Measurements from ENCODE around the gene POLD1.

The POLD1 gene

DNA sequence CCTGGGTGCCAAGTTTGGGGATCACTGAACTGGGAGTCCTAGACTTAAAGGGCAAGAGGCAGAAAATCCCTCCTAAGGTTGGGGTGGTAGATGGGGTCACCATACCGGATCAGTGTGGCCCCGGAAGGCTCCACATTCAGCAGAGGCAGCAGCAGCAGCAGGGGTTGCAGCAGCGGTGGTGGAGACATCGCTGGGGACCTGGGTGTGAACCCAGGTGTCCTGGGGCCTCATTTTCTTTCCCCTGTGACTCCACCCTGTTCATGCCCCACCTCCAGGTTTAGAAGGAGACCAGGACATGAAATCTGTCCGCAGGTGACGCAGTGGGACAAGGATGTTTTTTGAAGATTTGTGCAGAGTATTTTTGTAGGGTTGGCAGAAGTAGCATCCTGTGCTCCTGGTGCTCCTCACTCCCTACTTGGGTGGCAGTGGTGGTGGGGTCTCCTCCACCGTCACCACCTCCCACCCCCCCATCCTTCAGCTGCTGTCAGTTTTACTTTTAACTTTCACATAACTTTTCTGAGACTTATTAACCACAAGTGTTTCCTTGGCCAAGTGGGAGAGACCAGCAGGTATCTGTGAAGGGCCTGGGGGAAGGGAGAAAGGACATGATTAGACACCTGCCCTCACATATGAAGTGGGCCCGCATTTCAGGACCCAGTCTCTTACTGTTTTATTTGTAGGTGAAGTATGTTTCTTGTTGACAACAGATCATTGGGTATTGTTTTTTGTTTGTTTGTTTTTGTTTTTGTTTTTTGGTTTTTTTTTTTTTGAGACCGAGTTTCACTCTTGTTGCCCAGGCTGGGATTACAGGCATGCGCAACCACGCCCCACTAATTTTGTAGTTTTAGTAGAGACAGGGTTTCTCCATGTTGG, 18.5 kb upstream of the POLD1 start, which contains the start of gene NAPSA:
TSS of gene NAPSA (minus strand) at position 206 of the 873 bp plus-strand sequence. CDS start at position 188, 18 bp downstream.
- DNase-seq (ENCODE audit: extremely low read depth in 1 of 2, low read depth in 1 of 2), result no peak

DNA sequence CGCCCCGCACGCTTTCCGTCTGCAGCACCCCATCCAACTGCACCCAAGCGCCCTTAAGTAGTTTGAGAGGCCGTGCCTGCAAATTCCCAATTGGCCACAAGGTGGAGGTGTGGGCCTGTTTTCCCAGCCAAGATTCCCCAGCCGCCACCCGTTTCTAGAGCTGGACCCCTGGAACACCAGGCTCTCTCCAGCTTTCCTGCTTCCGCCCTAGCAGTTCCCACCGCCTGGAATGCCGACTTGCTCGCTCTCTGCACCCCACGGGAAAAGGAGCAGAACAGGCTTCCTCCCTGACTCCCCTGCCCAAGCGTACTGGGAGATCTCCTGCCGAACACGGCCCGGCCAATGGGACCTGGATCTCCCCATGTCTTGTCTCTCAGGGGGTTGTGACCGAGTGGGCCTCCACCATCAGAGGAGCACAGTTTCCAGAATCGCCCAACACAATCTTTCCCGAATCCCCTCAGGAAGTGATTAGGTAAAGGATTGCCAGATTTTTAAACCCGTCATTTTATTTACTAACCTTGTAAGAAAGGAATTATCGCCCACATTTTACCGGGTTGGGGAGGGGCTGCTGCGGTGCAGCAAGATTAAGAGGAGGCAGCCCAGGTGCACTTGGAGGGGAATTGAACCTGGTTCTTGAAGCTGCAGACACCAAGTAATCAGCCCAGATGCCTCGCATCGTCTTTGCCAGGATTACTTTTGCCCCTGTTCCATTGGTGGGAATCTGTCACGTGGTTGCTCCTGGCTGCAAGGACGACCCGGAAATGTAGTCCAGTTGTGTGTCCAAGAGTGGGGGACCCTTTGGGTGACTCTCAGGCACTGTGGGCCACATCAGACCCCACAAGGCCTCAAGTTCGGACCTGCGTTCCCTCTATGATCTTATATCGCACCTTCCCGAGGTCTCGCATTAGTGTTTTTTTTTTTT, 15.2 kb upstream of the POLD1 start:
- peak; percentile 34 to 58 for DNase-seq (ENCODE audit: extremely low read depth in 1 of 2, low read depth in 1 of 2)

DNA sequence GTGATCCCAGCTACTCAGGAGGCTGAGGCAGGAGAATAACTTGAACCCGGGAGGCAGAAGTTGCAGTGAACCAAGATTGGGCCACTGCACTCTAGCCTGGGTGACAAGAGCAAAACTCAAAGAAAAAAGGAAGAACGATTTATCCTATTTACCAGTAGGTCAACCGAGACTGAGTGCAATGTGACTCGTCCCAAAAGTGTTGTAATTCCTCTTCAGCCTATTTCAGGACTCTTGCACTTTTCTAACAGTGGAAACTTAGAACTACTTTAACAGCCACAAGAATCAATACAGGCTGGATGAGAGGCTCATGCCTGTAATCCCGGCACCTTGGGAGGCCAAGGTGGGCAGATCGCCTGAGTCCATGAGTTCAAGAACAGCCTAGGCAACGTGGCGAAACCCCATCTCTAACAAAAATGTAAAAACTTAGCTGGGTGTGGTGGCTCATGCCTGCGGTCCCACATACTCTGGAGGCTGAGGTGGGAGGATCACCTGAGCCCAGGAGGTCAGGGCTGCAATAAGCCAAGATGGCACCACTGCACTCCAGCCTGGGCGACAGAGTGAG, 12.2 kb upstream of the POLD1 start:
- no peak for DNase-seq (ENCODE audit: extremely low read depth in 1 of 2, low read depth in 1 of 2)

DNA sequence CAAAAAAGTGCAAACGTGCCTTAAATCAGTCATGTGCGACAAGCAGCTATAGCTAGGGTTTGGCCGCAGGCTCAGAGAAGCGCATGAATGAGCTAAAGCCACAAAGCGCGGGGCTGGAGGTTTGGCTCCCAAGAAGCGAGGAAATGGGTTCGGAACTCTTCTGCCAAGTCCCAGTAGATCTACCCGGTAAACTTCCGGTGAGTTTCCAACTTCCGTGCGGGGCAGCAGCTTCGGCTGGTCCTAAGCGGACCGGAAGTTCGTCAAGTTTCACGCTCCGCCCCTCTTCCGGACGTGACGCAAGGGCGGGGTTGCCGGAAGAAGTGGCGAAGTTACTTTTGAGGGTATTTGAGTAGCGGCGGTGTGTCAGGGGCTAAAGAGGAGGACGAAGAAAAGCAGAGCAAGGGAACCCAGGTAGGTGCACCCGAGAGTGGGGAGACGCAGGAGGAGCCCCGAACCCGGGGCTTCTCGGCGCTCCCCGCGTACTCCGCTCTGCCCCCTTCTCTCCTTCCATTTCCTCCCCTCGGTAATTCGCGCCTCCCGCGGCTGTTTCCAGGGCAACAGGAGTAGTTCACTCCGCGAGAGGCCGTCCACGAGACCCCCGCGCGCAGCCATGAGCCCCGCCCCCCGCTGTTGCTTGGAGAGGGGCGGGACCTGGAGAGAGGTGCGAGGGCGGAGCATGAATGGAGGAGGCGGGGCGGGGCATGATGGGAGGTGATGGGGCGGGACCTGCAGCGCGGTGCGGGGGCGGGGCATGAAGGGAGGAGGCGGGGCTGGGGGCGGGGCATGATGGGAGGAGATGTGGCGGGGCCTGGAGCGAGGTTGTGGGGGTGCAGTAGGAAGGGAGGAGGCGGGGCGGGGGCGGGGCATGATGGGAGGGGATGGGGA, 7.7 kb upstream of the POLD1 start, which contains the start of gene NR1H2:
TSS of gene NR1H2 (plus strand) at position 292 of the 885 bp plus-strand sequence. CDS start 1,149 bp downstream, outside the sequence.
- peak; percentile 86 for DNase-seq (ENCODE audit: extremely low read depth in 1 of 2, low read depth in 1 of 2)

DNA sequence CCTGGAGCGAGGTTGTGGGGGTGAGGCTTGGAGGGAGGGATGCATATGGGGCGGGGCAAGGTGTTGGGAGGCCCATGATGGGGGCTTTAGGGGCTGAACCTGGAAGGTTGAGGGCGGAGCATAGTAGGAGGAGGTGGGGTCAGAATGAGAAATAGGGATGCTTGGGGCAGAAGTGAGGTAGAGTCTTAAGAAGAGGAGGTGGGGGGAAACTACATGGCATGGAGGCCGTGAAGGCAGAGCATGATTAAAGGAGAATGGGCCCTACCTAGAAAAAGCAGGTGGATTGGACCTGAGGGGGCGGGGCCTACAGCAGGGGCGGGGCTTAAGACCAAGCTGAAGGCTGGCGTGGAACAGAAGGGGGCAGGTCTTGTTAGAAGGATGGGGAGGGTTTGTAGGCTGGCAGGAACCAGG, 7.1 kb upstream of the POLD1 start:
- DNase-seq (ENCODE audit: extremely low read depth in 1 of 2, low read depth in 1 of 2), result peak in 1 of 2 donors; percentile 27

DNA sequence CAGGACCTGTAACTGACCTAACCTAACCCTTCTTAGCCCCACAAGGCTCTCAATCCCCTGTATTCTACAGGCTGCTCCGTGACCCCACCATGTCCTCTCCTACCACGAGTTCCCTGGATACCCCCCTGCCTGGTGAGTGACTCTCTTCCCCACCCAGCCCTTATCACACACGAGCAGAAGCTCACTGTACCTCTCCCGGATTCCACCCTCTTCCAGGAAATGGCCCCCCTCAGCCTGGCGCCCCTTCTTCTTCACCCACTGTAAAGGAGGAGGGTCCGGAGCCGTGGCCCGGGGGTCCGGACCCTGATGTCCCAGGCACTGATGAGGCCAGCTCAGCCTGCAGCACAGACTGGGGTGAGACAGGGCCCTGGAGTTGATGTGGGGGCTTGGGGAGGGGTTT, 6.6 kb upstream of the POLD1 start:
- no peak for DNase-seq (ENCODE audit: extremely low read depth in 1 of 2, low read depth in 1 of 2)

DNA sequence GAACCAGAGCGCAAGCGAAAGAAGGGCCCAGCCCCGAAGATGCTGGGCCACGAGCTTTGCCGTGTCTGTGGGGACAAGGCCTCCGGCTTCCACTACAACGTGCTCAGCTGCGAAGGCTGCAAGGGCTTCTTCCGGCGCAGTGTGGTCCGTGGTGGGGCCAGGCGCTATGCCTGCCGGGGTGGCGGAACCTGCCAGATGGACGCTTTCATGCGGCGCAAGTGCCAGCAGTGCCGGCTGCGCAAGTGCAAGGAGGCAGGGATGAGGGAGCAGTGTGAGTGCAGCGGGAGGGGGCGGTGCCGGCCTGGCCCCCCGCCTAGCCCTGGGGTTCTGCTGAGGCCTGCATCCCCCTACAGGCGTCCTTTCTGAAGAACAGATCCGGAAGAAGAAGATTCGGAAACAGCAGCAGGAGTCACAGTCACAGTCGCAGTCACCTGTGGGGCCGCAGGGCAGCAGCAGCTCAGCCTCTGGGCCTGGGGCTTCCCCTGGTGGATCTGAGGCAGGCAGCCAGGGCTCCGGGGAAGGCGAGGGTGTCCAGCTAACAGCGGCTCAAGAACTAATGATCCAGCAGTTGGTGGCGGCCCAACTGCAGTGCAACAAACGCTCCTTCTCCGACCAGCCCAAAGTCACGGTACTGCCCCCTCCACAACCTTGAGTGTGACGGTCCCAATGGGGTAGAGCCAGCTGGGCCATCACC, 5.8 kb upstream of the POLD1 start:
- DNase-seq (ENCODE audit: extremely low read depth in 1 of 2, low read depth in 1 of 2), result no peak

DNA sequence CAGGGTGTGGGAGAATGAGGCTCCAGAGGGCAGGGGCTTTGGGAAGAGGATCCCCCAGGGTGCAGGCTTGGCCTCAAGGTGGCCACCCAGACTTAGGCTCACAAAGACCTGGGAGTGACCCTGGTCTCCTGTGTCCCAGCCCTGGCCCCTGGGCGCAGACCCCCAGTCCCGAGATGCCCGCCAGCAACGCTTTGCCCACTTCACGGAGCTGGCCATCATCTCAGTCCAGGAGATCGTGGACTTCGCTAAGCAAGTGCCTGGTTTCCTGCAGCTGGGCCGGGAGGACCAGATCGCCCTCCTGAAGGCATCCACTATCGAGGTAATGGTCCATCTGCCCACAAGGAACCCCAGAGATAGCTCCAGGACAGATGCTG, 5.3 kb upstream of the POLD1 start:
- DNase-seq (ENCODE audit: extremely low read depth in 1 of 2, low read depth in 1 of 2), result no peak

DNA sequence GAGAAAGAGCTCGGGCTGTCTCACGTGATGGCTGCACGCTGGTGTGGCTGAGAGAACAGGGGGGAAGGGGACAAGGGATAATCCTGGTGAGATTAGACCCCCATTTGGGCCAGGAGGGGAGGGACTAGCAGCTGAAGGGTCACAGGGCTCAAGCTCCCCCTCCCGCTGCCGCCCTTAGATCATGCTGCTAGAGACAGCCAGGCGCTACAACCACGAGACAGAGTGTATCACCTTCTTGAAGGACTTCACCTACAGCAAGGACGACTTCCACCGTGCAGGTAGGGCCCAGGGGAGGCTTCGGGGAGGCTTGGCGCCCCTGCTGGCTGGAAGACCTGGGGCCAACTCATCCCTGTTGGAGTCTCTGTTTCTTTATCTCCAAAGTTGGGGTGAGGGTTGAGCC, 4.5 kb upstream of the POLD1 start:
- no peak for DNase-seq (ENCODE audit: extremely low read depth in 1 of 2, low read depth in 1 of 2)

DNA sequence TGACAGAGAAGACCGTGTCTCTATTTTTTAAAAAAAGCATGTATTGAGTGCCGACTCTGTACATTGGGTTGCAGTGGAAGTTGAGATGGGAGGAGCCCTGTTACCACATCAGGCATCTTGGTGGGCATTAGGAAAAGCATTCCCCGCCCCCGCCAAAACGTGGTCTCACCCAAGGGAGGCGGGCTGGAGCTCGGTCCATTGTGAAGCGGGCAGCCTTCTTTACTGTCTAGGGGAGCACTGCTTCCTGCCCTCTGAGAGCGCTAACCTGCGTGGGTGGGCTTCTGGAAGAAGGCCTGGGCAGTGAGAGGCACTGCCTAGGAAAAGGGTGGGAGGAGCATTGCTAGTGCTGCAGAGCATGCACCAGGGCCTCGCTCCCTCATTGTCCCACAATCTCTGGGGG, 4.0 kb upstream of the POLD1 start:
- DNase-seq (ENCODE audit: extremely low read depth in 1 of 2, low read depth in 1 of 2), result no peak

DNA sequence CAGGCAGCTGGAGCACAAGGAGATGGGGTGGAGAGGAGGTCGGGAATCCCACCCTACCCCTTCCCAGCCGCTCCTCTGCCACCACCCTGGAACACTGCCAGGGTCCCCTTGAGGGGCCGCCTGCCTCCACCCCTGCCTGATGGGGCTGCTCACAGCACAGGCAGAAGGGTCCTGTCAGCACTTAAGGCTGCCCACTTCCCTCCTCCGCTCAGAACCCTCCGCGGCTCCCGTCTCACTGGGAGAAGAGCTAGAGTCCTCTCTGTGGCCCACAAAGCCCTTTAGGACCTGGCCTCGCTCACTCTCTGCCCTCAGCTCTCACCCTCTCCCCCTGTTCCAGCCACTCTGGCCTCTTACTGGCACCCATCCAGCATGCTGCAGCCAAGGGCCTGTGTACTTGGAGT, 3.4 kb upstream of the POLD1 start:
- no peak for DNase-seq (ENCODE audit: extremely low read depth in 1 of 2, low read depth in 1 of 2)

DNA sequence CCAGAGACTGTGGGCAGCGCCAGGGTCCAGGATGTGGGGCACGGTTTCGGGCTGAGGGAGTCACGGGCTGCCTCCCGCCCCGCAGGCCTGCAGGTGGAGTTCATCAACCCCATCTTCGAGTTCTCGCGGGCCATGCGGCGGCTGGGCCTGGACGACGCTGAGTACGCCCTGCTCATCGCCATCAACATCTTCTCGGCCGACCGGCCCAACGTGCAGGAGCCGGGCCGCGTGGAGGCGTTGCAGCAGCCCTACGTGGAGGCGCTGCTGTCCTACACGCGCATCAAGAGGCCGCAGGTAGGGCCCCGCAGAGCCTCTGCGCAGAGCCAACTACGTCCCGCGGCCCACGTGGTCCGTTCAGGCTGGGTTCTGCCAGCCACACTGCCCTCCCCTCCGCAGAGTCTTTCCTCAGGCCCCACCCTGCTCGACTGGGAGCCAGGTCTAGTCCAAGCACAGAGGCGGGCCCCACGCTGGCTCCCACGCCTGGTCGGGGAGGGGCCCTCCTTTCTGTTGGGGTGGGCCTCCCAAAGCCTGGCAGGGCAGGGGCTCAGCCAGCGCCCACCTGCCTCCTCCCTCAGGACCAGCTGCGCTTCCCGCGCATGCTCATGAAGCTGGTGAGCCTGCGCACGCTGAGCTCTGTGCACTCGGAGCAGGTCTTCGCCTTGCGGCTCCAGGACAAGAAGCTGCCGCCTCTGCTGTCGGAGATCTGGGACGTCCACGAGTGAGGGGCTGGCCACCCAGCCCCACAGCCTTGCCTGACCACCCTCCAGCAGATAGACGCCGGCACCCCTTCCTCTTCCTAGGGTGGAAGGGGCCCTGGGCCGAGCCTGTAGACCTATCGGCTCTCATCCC, 2.0 kb upstream of the POLD1 start:
- DNase-seq (ENCODE audit: extremely low read depth in 1 of 2, low read depth in 1 of 2), result no peak

DNA sequence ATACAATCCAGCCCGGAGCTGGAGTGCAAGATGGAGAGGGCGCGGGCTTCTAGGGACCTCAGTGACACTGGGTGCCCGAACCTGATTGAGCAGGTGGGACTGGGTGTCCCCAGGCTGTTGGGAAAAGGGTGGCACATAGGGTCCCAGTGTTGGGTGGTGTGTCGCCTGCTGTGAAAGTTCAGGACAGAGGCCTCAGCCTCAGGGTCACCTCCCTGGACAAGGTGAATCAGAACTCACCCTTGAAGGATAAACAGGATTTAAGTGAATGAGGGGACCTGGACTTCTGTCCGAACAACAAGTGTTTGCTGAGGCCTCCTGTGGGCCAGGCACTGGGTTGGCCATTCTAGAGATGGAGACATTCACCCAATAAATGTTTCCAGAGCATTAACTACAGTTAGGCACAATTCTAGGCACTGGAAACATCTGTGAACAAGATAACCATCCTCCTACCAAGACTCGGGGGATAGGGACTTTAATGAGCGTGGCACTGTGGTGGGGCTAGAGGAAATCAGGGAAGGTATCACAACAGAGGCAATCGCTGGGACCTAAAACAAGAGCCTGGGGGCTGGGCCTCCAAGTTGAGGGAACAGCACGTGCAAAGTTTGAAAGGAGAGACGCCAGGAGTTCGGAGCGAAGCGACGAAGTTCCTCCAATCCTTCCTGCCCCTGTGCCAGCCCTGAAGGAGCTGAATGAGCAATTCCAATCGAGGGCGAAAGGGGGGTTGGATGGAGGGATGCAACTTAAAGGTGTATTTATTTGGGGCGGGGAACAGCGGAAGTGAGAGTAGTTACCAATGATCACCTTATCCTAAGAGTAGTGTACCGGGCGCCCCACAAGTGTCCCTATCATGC, 921 bp upstream of the POLD1 start:
- DNase-seq (ENCODE audit: extremely low read depth in 1 of 2, low read depth in 1 of 2), result no peak

DNA sequence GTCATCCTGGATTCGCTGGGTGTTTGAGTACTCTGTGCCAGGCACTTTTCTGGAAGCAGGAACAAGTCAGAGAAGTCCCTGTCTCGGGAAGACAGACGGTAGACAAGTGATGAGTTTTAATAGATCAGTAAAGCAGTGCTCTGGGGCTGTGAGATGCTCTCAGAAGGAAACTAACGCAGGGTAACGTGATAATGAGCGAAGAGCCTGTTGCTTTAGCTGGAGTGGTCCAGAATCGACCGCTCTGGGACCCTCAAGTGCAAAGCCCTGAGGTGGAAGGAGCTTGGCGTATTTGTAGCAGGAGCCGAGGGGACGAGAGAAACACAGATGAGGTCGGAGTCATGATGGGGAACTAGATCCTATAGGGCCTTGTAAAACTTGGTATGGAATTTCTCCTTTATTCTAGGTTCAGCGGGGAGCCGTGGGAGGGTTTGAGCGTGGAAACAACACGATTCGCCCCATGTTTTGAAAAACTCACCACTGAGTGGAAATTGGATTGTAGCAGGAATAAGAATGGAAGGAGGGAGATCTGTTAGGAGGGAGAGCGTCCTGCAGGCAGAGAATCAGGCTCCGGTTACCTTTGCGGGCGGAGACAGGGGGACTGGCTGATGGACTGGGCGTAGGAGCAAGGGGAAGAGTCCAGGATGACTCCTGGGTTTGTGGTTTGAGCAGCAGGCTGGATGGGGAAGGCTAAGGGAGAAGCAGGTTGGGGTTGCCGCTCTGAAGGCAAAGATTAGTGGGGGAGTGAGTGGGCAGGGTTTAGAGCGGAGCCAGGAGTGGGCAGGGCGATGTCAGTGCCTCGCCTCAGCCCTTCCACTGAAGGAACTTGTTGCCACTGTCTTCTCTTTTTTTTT, 763 bp downstream of the POLD1 start:
- DNase-seq (ENCODE audit: extremely low read depth in 1 of 2, low read depth in 1 of 2), result no peak

DNA sequence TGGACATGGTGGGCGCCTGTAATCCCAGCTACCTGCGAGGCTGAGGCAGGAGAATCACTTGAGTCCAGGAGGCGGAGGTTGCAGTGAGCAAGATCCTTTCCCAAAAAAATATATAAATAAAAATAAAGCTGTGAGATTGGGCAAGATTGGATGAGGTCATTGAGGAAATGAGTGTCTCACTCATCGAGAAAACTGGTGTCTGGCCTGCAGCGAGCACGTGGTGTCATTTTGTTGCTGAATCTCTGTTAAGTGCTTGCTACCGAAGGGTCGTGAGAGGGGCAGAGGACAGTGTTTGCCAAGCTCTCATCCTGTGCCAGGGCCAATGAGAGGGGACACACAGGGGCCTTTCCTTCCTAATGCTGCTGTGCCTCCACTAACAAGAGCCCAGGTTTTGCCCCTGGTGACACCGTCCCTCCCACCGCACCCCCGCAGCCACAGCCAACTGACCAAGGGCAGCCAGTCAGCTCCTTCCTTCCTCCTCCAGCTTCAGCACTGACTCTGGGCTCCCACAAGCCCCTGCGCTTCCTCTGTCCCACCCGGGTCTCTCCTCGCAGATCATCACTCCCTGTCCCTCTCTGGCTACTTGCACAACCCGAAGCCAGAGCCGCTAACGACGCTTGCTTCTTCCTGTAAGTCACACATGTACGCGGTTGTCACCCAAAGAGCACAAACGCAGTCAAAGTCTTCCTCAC, 3.2 kb downstream of the POLD1 start:
- DNase-seq (ENCODE audit: extremely low read depth in 1 of 2, low read depth in 1 of 2), result no peak

DNA sequence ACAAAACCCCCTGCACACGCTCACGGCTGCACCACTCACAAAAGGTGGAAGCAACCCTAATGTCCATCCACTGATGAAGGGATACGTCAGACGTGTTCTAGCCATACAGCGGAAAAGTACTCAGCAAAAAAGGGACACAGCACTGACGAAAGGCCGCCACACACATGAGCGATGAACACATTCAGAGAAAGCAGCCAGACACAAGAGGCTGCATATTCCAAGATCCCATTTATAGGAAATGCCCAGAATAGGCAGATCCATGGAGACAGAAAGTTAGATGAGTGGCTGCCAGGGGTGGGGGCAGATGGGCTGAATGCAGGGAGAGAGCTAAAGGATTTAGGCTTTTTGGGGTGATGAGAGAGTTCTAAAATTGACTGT, 3.7 kb downstream of the POLD1 start:
- no peak for DNase-seq (ENCODE audit: extremely low read depth in 1 of 2, low read depth in 1 of 2)

All from activated CD8-positive, alpha-beta memory T cell treated with anti-CD3 and anti-CD28 coated beads for 1 hour (primary cell).